ENCODE data around the gene SSTR1.

Gene SSTR1

GRCh38 chr14:38213001-38213400 is 5.3 kb downstream of the SSTR1 start:
- Histone ChIP-seq H2AFZ (ENCODE audit: low read depth, low read length, severe bottlenecking) (no peak overlapping the region), H3K4me2 (ENCODE audit: low read depth, low read length, poor library complexity, severe bottlenecking) (no peak overlapping the region), H3K36me3 (ENCODE audit: low read length) (no peaks in the 10 kb centered on the region), H4K20me1 (ENCODE audit: low read depth, low read length) (no peaks in the 10 kb centered on the region), H3K9me2 (replicated peaks; ENCODE audit: insufficient read depth, low read length) (no peaks in the 10 kb centered on the region), H3F3A (ENCODE audit: insufficient read depth) (no peaks in the 10 kb centered on the region), H3K27ac (ENCODE audit: low read depth, low read length) (no peak overlapping the region), H3K9ac (ENCODE audit: low read length) (no peak overlapping the region), H3K9me3 (ENCODE audit: insufficient read depth, low read length) (peaks cover 6% of the 10 kb centered on the region; the same call in 1 of the 2 replicates), H3K79me2 (ENCODE audit: insufficient read depth, low read length) (no peaks in the 10 kb centered on the region), H3K4me3 (ENCODE audit: insufficient read depth, low read length, poor library complexity, severe bottlenecking) (no peak overlapping the region), H3K27me3 (ENCODE audit: low read length) (no peaks in the 10 kb centered on the region)
- TF ChIP-seq EZH2phosphoT487 (conservative IDR thresholded peaks at IDR 0.05; ENCODE audit: low read length) (no peak), CTCF (IDR thresholded peaks at IDR 0.05; ENCODE audit: insufficient read depth, low read length, poor library complexity, severe bottlenecking) (no peak)

- Histone ChIP-seq H3K9me3 (ENCODE audit: insufficient read depth, low read length) (no peaks in the 10 kb centered on the region), H2AFZ (ENCODE audit: low read depth, low read length, severe bottlenecking) (no peak overlapping the region), H3K27ac (ENCODE audit: low read depth, low read length) (no peak overlapping the region), H3F3A (ENCODE audit: insufficient read depth) (no peaks in the 10 kb centered on the region), H3K9ac (ENCODE audit: low read length) (no peak overlapping the region), H3K9me2 (replicated peaks; ENCODE audit: insufficient read depth, low read length) (no peaks in the 10 kb centered on the region; the same call in 1 of the 2 replicates), H3K4me2 (ENCODE audit: low read depth, low read length, poor library complexity, severe bottlenecking) (no peak overlapping the region), H3K79me2 (ENCODE audit: insufficient read depth, low read length) (no peaks in the 10 kb centered on the region), H3K4me3 (ENCODE audit: insufficient read depth, low read length, poor library complexity, severe bottlenecking) (no peak overlapping the region), H3K36me3 (ENCODE audit: low read length) (no peaks in the 10 kb centered on the region), H4K20me1 (ENCODE audit: low read depth, low read length) (no peaks in the 10 kb centered on the region), H3K27me3 (ENCODE audit: low read length) (no peaks in the 10 kb centered on the region)
- TF ChIP-seq EZH2phosphoT487 (conservative IDR thresholded peaks at IDR 0.05; ENCODE audit: low read length) (no peak), CTCF (IDR thresholded peaks at IDR 0.05; ENCODE audit: insufficient read depth, low read length, poor library complexity, severe bottlenecking) (no peak)
Measured at GRCh38 chr14:38217553-38217952, 9.8 kb downstream of the SSTR1 start.

- Histone ChIP-seq H3K9me3 (ENCODE audit: insufficient read depth, low read length) (no peaks in the 10 kb centered on the region), H2AFZ (ENCODE audit: low read depth, low read length, severe bottlenecking) (no peak overlapping the region), H3K9ac (ENCODE audit: low read length) (no peak overlapping the region), H3K27me3 (ENCODE audit: low read length) (no peaks in the 10 kb centered on the region), H4K20me1 (ENCODE audit: low read depth, low read length) (no peaks in the 10 kb centered on the region), H3K36me3 (ENCODE audit: low read length) (no peaks in the 10 kb centered on the region), H3K4me3 (ENCODE audit: insufficient read depth, low read length, poor library complexity, severe bottlenecking) (no peak overlapping the region), H3K27ac (ENCODE audit: low read depth, low read length) (no peak overlapping the region), H3K79me2 (ENCODE audit: insufficient read depth, low read length) (no peaks in the 10 kb centered on the region), H3K9me2 (replicated peaks; ENCODE audit: insufficient read depth, low read length) (no peaks in the 10 kb centered on the region; the same call in 1 of the 2 replicates), H3K4me2 (ENCODE audit: low read depth, low read length, poor library complexity, severe bottlenecking) (no peak overlapping the region), H3F3A (ENCODE audit: insufficient read depth) (no peaks in the 10 kb centered on the region)
- TF ChIP-seq EZH2phosphoT487 (conservative IDR thresholded peaks at IDR 0.05; ENCODE audit: low read length): no peak
- no peak for TF ChIP-seq CTCF (IDR thresholded peaks at IDR 0.05; ENCODE audit: insufficient read depth, low read length, poor library complexity, severe bottlenecking)
Measured at GRCh38 chr14:38221077-38221476, 13.4 kb downstream of the SSTR1 start.
